H1 (cell line): ENCODE measurements around the gene TSHR. TPM values are rescaled to one million over a fixed set of nuclear protein-coding genes. Genes with fewer than 3 reads are reported as not detected.

Source experiments
- CHD7 ChIP-seq: fragments of 300-600 bp; sonication (generic); IDR thresholded peaks from 2 replicates; pipeline ENCODE4 v1.7.1; 2012; ENCODE audit warnings: low read length, moderate library complexity, mild to moderate bottlenecking, inconsistent platforms; ENCODE audit not compliant: insufficient replicate concordance
- polyA plus RNA-seq, 7 experiments: library from polyadenylated mRNA; depleted of rRNA in 3 of 7; stranded (reverse) in 5 of 7; unstranded in 2 of 7; fragments of >200 nt in 5 of 7; fragments of 200-250 nt in 2 of 7; gene quantifications; 1 replicate in 5 of 7; 2 replicates in 1 of 7; 4 replicates in 1 of 7; pipeline versions ENCODE4 v1.2.1 to v1.2.3, GENCODE V29; 2011 to 2013; ENCODE audit warnings: missing spikeins in 2 of 7, mixed read lengths in 2 of 7
- total RNA-seq: library from RNA; stranded (reverse); fragmentation: NEBNext Ultra II Directional; extraction: Animal tissue kit (Norgen Biotek cat#: 25700); gene quantifications from 2 replicates; pipeline ENCODE4 v1.2.1, GENCODE V29; 2021

Gene TSHR
- total and polyA plus RNA-seq, 2 of the 8 experiments (the other 6 are each of a cell fraction or from before 2014, with no cell fraction given) = 0.27 TPM; not detected in 1

GRCh38 chr14:81031488-81031887 lies 76.1 kb downstream of the TSHR start (continued):
- TF ChIP-seq CHD7 = no peak
